Measurements from ENCODE around the gene CEMIP2. TPM values are rescaled to one million over a fixed set of nuclear protein-coding genes. Genes with fewer than 3 reads are reported as not detected.

CEMIP2 gene
- total RNA-seq, 1 experiment from 2014 or later = 14.8 TPM

DNA sequence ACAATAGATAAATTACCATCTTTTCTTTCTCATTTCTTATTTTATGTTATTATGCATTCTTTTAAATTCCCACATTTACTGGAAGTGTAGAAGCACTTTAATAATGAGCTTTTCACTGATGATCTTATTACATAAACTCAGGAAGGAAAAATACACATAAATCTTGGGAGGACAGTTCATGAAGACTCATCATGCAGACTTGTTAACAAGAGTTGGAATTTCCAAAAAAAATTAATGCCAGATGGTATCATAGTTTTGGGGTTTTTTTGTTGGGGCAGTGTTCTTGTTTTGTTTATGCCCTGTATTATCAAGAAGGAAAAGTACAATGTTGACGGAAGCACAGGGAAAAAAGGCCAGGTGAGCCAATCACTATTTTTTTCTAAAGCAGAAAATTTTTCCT lies 35.1 kb downstream of the CEMIP2 start:
- Histone ChIP-seq H3K9me3 (ENCODE audit: control insufficient read depth, insufficient read depth, low read depth, low read length) (no peaks in the 10 kb centered on the region), H3K27me3 (ENCODE audit: control insufficient read depth, insufficient read depth, low read length) (no peaks in the 10 kb centered on the region), H3K27ac (ENCODE audit: low read length) (no peak overlapping the region), H3K4me1 (ENCODE audit: control insufficient read depth, insufficient read depth, low read length) (no peaks in the 10 kb centered on the region), H3K4me3 (ENCODE audit: low read depth in 2 of 2, low read length in 2 of 2) (no peak overlapping the region), H3K36me3 (ENCODE audit: control insufficient read depth, insufficient read depth, low read length) (no peaks in the 10 kb centered on the region; the same call in 1 of the 2 replicates)
- TF ChIP-seq SIN3A (IDR thresholded peaks at IDR 0.05; ENCODE audit: borderline replicate concordance, insufficient read depth, low read depth, low read length) = no peak
- TF ChIP-seq, protein P1, sequence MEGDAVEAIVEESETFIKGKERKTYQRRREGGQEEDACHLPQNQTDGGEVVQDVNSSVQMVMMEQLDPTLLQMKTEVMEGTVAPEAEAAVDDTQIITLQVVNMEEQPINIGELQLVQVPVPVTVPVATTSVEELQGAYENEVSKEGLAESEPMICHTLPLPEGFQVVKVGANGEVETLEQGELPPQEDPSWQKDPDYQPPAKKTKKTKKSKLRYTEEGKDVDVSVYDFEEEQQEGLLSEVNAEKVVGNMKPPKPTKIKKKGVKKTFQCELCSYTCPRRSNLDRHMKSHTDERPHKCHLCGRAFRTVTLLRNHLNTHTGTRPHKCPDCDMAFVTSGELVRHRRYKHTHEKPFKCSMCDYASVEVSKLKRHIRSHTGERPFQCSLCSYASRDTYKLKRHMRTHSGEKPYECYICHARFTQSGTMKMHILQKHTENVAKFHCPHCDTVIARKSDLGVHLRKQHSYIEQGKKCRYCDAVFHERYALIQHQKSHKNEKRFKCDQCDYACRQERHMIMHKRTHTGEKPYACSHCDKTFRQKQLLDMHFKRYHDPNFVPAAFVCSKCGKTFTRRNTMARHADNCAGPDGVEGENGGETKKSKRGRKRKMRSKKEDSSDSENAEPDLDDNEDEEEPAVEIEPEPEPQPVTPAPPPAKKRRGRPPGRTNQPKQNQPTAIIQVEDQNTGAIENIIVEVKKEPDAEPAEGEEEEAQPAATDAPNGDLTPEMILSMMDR (IDR thresholded peaks at IDR 0.05) = no peak
- TF ChIP-seq, protein P2, sequence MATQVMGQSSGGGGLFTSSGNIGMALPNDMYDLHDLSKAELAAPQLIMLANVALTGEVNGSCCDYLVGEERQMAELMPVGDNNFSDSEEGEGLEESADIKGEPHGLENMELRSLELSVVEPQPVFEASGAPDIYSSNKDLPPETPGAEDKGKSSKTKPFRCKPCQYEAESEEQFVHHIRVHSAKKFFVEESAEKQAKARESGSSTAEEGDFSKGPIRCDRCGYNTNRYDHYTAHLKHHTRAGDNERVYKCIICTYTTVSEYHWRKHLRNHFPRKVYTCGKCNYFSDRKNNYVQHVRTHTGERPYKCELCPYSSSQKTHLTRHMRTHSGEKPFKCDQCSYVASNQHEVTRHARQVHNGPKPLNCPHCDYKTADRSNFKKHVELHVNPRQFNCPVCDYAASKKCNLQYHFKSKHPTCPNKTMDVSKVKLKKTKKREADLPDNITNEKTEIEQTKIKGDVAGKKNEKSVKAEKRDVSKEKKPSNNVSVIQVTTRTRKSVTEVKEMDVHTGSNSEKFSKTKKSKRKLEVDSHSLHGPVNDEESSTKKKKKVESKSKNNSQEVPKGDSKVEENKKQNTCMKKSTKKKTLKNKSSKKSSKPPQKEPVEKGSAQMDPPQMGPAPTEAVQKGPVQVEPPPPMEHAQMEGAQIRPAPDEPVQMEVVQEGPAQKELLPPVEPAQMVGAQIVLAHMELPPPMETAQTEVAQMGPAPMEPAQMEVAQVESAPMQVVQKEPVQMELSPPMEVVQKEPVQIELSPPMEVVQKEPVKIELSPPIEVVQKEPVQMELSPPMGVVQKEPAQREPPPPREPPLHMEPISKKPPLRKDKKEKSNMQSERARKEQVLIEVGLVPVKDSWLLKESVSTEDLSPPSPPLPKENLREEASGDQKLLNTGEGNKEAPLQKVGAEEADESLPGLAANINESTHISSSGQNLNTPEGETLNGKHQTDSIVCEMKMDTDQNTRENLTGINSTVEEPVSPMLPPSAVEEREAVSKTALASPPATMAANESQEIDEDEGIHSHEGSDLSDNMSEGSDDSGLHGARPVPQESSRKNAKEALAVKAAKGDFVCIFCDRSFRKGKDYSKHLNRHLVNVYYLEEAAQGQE (IDR thresholded peaks at IDR 0.05; ENCODE audit: insufficient read depth in 1 of 2, low read depth in 2 of 2, low read length in 1 of 2) = no peak
- TF ChIP-seq POLR2AphosphoS5 (IDR thresholded peaks at IDR 0.05; ENCODE audit: low read depth, low read length) = no peak
- TF ChIP-seq TCF7L2 (IDR thresholded peaks at IDR 0.05; ENCODE audit: low read depth, low read length) = no peak
- intact Hi-C loops (cut with micrococcal nuclease; ENCODE audit: unreplicated experiment) = no loop called here
- CTCF ChIA-PET = no interaction called here
- in situ Hi-C loops (cut with HindIII; ENCODE audit: low pct_unique_long_range_greater_than_20kb, low sequenced_read_pairs) = no loop called here
- ATAC-seq (no peak), DNase-seq (ENCODE audit: low read depth, low spot score) (no peak)
- BruUV-seq (replicated peaks) = no TSS peak
- POLR2A ChIA-PET = no interaction called here

DNA sequence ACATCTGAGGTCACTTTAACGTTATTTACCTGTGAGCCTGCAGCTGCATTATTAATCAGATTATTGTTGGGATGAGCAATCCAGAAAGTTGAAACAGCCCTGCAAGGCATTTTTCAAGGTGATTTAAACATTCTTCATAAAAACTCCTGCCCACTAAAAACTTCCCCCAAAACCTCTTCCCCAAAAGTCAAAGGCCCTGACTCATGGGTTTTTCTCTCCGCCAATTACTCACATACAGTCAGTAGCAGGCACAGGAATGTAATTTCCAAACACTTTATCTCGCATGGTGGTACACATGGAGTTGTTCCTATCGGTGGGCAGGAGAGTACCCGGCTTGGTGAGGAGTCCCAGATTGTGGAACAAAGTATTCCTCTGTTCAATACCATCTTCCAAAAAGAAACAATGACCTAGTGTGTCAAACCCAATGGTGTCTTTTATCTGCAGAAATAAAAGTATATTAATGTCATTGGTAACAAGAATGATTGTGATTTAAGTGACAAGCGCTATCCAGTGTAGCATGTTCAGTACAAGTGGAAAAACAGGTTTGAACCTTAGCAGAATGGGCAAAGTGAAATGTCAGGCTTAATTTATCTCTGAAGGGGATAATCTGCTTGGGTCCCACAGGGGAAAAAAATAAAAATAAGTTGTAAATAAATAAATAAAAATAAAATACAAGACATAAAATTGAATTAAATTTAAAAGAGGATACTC lies 38.3 kb downstream of the CEMIP2 start:
- intact Hi-C loops (cut with micrococcal nuclease; ENCODE audit: unreplicated experiment) (no loop called here), in situ Hi-C loops (cut with HindIII; ENCODE audit: low pct_unique_long_range_greater_than_20kb, low sequenced_read_pairs) (no loop called here)
- ATAC-seq (no peak), DNase-seq (ENCODE audit: low read depth, low spot score) (no peak)
- H3K27me3 ChIP-seq (ENCODE audit: control insufficient read depth, insufficient read depth, low read length) = no peaks in the 10 kb centered on the region
- TF ChIP-seq SIN3A (IDR thresholded peaks at IDR 0.05; ENCODE audit: borderline replicate concordance, insufficient read depth, low read depth, low read length) (no peak), POLR2AphosphoS5 (IDR thresholded peaks at IDR 0.05; ENCODE audit: low read depth, low read length) (no peak), TCF7L2 (IDR thresholded peaks at IDR 0.05; ENCODE audit: low read depth, low read length) (no peak)
- TF ChIP-seq, protein P2 (IDR thresholded peaks at IDR 0.05; ENCODE audit: insufficient read depth in 1 of 2, low read depth in 2 of 2, low read length in 1 of 2) = no peak
- TF ChIP-seq, protein P1 (IDR thresholded peaks at IDR 0.05) = no peak
- H3K4me3 ChIP-seq (ENCODE audit: low read depth in 2 of 2, low read length in 2 of 2) = no peak overlapping the region
- no peaks in the 10 kb centered on the region for H3K9me3 ChIP-seq (ENCODE audit: control insufficient read depth, insufficient read depth, low read depth, low read length)
- no peak overlapping the region for H3K27ac ChIP-seq (ENCODE audit: low read length)
- H3K4me1 ChIP-seq (ENCODE audit: control insufficient read depth, insufficient read depth, low read length) = peaks cover 5% of the 10 kb centered on the region; the same call in 1 of the 2 replicates
- ChIA-PET CTCF (no interaction called here), POLR2A (no interaction called here)
- H3K36me3 ChIP-seq (ENCODE audit: control insufficient read depth, insufficient read depth, low read length) = no peaks in the 10 kb centered on the region; the same call in 1 of the 2 replicates
- no TSS peak for BruUV-seq (replicated peaks)

Measured in Panc1 (cell line).